Fibroblast of pulmonary artery (primary cell): ENCODE measurements around the gene DNASE2.

ENCODE experiments used
- DNase-seq: peaks from one replicate; pipeline ENCODE4 v3.0.0-alpha.2; 2010; ENCODE audit warnings: low read depth
- H3K4me3 ChIP-seq: replicated peaks from 2 replicates; pipeline ENCODE4 v1.5.1; 2011; ENCODE audit warnings: low read depth, mild to moderate bottlenecking, control low read depth, low read length, moderate library complexity
- CTCF ChIP-seq: IDR thresholded peaks from 2 replicates; pipeline ENCODE4 v1.5.1; 2011; ENCODE audit warnings: mild to moderate bottlenecking, control low read depth, low read length, inconsistent platforms; ENCODE audit errors: missing control alignments

DNASE2 gene

GRCh38 chr19:12875086-12875485 lies 6.2 kb downstream of the DNASE2 start:
- TF ChIP-seq CTCF, result no peak

GRCh38 chr19:12873891-12874745 lies 7.1 kb downstream of the DNASE2 start:
- TF ChIP-seq CTCF, result no peak
- H3K4me3 ChIP-seq, result no peak overlapping the region
- no peak for DNase-seq

More at GRCh38 chr19:12875086-12875485, 6.2 kb downstream of the DNASE2 start:
- no peak for DNase-seq
- no peak overlapping the region for H3K4me3 ChIP-seq

GRCh38 chr19:12872941-12873890 lies 8.0 kb downstream of the DNASE2 start:
- H3K4me3 ChIP-seq, result peak overlapping the region; percentile 19

GRCh38 chr19:12872255-12872654 lies 9.0 kb downstream of the DNASE2 start:
- no peak overlapping the region for H3K4me3 ChIP-seq
- TF ChIP-seq CTCF, result no peak
- no peak for DNase-seq

More at GRCh38 chr19:12872941-12873890, 8.0 kb downstream of the DNASE2 start:
- no peak for TF ChIP-seq CTCF
- peak; percentile 75 for DNase-seq

GRCh38 chr19:12871681-12872080 lies 9.6 kb downstream of the DNASE2 start:
- TF ChIP-seq CTCF, result no peak
- no peak for DNase-seq
- no peak overlapping the region for H3K4me3 ChIP-seq

GRCh38 chr19:12868540-12869112 lies 12.6 kb downstream of the DNASE2 start:
- TF ChIP-seq CTCF, result no peak
- no peak for DNase-seq
- H3K4me3 ChIP-seq, result no peak overlapping the region
